ENCODE results near the gene ABR.
A peak's percentile ranks its signal among the peaks of the same experiment; 100 is the strongest.
"Not testable (repeated sequence)": the region's sequence is repeated elsewhere in the genome, so short reads cannot be mapped to it uniquely, and the experiment has no call there.

Gene ABR

GRCh38 chr17:1126250-1126797, 53.5 kb downstream of the ABR start:
- ATAC-seq (replicated peaks; ENCODE audit: extremely low read depth, poor library complexity, severe bottlenecking) = no peak

GRCh38 chr17:1125788-1126145, 54.0 kb downstream of the ABR start:
- Mint-ChIP-seq H3K4me1 (peaks cover 21% of the 10 kb centered on the region), H3K36me3 (ENCODE audit: insufficient read depth) (peaks cover 4% of the 10 kb centered on the region), H3K27me3 (no peaks in the 10 kb centered on the region), H3K4me3 (no peak overlapping the region), H3K9me3 (no peaks in the 10 kb centered on the region), H3K27ac (ENCODE audit: low read depth) (no peak overlapping the region)
- DNase-seq (ENCODE audit: low spot score in 2 of 2) (no peak), ATAC-seq (replicated peaks; ENCODE audit: extremely low read depth, poor library complexity, severe bottlenecking) (no peak)

More at GRCh38 chr17:1126250-1126797, 53.5 kb downstream of the ABR start:
- peaks cover 2% of the 10 kb centered on the region for H3K36me3 Mint-ChIP-seq (ENCODE audit: insufficient read depth)
- peaks cover 16% of the 10 kb centered on the region for H3K4me1 Mint-ChIP-seq
- H3K9me3 Mint-ChIP-seq = no peaks in the 10 kb centered on the region
- H3K27ac Mint-ChIP-seq (ENCODE audit: low read depth) = no peak overlapping the region
- no peak overlapping the region for H3K4me3 Mint-ChIP-seq
- no peak for DNase-seq (ENCODE audit: low spot score in 2 of 2)
- H3K27me3 Mint-ChIP-seq = no peaks in the 10 kb centered on the region

- H3K4me1 Mint-ChIP-seq = peaks cover 26% of the 10 kb centered on the region
- no peaks in the 10 kb centered on the region for H3K27me3 Mint-ChIP-seq
- no peak overlapping the region for H3K4me3 Mint-ChIP-seq
- no peak overlapping the region for H3K27ac Mint-ChIP-seq (ENCODE audit: low read depth)
- H3K9me3 Mint-ChIP-seq = no peaks in the 10 kb centered on the region
- ATAC-seq (replicated peaks; ENCODE audit: extremely low read depth, poor library complexity, severe bottlenecking) = no peak
- H3K36me3 Mint-ChIP-seq (ENCODE audit: insufficient read depth) = peaks cover 4% of the 10 kb centered on the region
- DNase-seq (ENCODE audit: low spot score in 2 of 2) = no peak
These were observed 54.6 kb downstream of the ABR start for GRCh38 chr17:1124896-1125787.

GRCh38 chr17:1123921-1124715, 55.7 kb downstream of the ABR start:
- Mint-ChIP-seq H3K4me1 (peaks cover 31% of the 10 kb centered on the region), H3K4me3 (no peak overlapping the region), H3K36me3 (ENCODE audit: insufficient read depth) (peaks cover 2% of the 10 kb centered on the region), H3K9me3 (no peaks in the 10 kb centered on the region), H3K27me3 (no peaks in the 10 kb centered on the region), H3K27ac (ENCODE audit: low read depth) (no peak overlapping the region)
- ATAC-seq (replicated peaks; ENCODE audit: extremely low read depth, poor library complexity, severe bottlenecking) = no peak
- no peak for DNase-seq (ENCODE audit: low spot score in 2 of 2)

- Mint-ChIP-seq H3K4me1 (peaks cover 31% of the 10 kb centered on the region), H3K9me3 (no peaks in the 10 kb centered on the region), H3K36me3 (ENCODE audit: insufficient read depth) (peaks cover 2% of the 10 kb centered on the region), H3K27me3 (no peaks in the 10 kb centered on the region), H3K4me3 (no peak overlapping the region), H3K27ac (ENCODE audit: low read depth) (no peak overlapping the region)
- DNase-seq (ENCODE audit: low spot score in 2 of 2) (no peak), ATAC-seq (replicated peaks; ENCODE audit: extremely low read depth, poor library complexity, severe bottlenecking) (no peak)
These were observed 56.4 kb downstream of the ABR start for GRCh38 chr17:1123393-1123831.

GRCh38 chr17:1122533-1123392, 57.0 kb downstream of the ABR start:
- peaks cover 31% of the 10 kb centered on the region for H3K4me1 Mint-ChIP-seq
- no peaks in the 10 kb centered on the region for H3K9me3 Mint-ChIP-seq
- peaks cover 2% of the 10 kb centered on the region for H3K36me3 Mint-ChIP-seq (ENCODE audit: insufficient read depth)
- H3K27ac Mint-ChIP-seq (ENCODE audit: low read depth) = no peak overlapping the region
- no peak overlapping the region for H3K4me3 Mint-ChIP-seq
- DNase-seq (ENCODE audit: low spot score in 2 of 2) (peak; percentile 70 to 79), ATAC-seq (replicated peaks; ENCODE audit: extremely low read depth, poor library complexity, severe bottlenecking) (no peak)
- no peaks in the 10 kb centered on the region for H3K27me3 Mint-ChIP-seq

GRCh38 chr17:1121442-1121817, 58.4 kb downstream of the ABR start:
- not testable (repeated sequence) for H3K36me3 Mint-ChIP-seq (ENCODE audit: insufficient read depth); H3K4me3 Mint-ChIP-seq; H3K9me3 Mint-ChIP-seq; H3K27me3 Mint-ChIP-seq; ATAC-seq (replicated peaks; ENCODE audit: extremely low read depth, poor library complexity, severe bottlenecking); H3K27ac Mint-ChIP-seq (ENCODE audit: low read depth); DNase-seq (ENCODE audit: low spot score in 2 of 2)
- peaks cover 31% of the 10 kb centered on the region for H3K4me1 Mint-ChIP-seq

GRCh38 chr17:1120596-1121441, 59.0 kb downstream of the ABR start:
- no peaks in the 10 kb centered on the region for H3K9me3 Mint-ChIP-seq
- no peaks in the 10 kb centered on the region for H3K27me3 Mint-ChIP-seq
- H3K4me1 Mint-ChIP-seq = peaks cover 31% of the 10 kb centered on the region
- ATAC-seq (replicated peaks; ENCODE audit: extremely low read depth, poor library complexity, severe bottlenecking) (peak; percentile 88), DNase-seq (ENCODE audit: low spot score in 2 of 2) (peak in 1 of 2 donors; percentile 45)
- H3K36me3 Mint-ChIP-seq (ENCODE audit: insufficient read depth) = peaks cover 2% of the 10 kb centered on the region
- H3K27ac Mint-ChIP-seq (ENCODE audit: low read depth) = peak overlapping the region; percentile 49
- H3K4me3 Mint-ChIP-seq = peak overlapping the region; percentile 35

- peak in 1 of 2 donors; percentile 39 for DNase-seq (ENCODE audit: low spot score in 2 of 2)
- H3K4me1 Mint-ChIP-seq = peaks cover 37% of the 10 kb centered on the region
- H3K27ac Mint-ChIP-seq (ENCODE audit: low read depth) = peak overlapping the region; percentile 49
- ATAC-seq (replicated peaks; ENCODE audit: extremely low read depth, poor library complexity, severe bottlenecking) = peak; percentile 83
- no peaks in the 10 kb centered on the region for H3K9me3 Mint-ChIP-seq
- H3K27me3 Mint-ChIP-seq = no peaks in the 10 kb centered on the region
- peaks cover 2% of the 10 kb centered on the region for H3K36me3 Mint-ChIP-seq (ENCODE audit: insufficient read depth)
- peak overlapping the region; percentile 35 for H3K4me3 Mint-ChIP-seq
These were observed 59.9 kb downstream of the ABR start for GRCh38 chr17:1119924-1120323.

- ATAC-seq (replicated peaks; ENCODE audit: extremely low read depth, poor library complexity, severe bottlenecking) = no peak
- H3K4me1 Mint-ChIP-seq = peaks cover 31% of the 10 kb centered on the region
- peak overlapping the region; percentile 85 for H3K27ac Mint-ChIP-seq (ENCODE audit: low read depth)
- peaks cover 4% of the 10 kb centered on the region for H3K36me3 Mint-ChIP-seq (ENCODE audit: insufficient read depth)
- H3K4me3 Mint-ChIP-seq = no peak overlapping the region
- no peaks in the 10 kb centered on the region for H3K27me3 Mint-ChIP-seq
- no peak for DNase-seq (ENCODE audit: low spot score in 2 of 2)
- H3K9me3 Mint-ChIP-seq = no peaks in the 10 kb centered on the region
These were observed 63.2 kb downstream of the ABR start for GRCh38 chr17:1116602-1117001.

- H3K9me3 Mint-ChIP-seq = no peaks in the 10 kb centered on the region
- H3K27ac Mint-ChIP-seq (ENCODE audit: low read depth) = no peak overlapping the region
- H3K4me1 Mint-ChIP-seq = peaks cover 36% of the 10 kb centered on the region
- no peaks in the 10 kb centered on the region for H3K27me3 Mint-ChIP-seq
- DNase-seq (ENCODE audit: low spot score in 2 of 2) = no peak
- ATAC-seq (replicated peaks; ENCODE audit: extremely low read depth, poor library complexity, severe bottlenecking) = no peak
- H3K36me3 Mint-ChIP-seq (ENCODE audit: insufficient read depth) = peaks cover 14% of the 10 kb centered on the region
- H3K4me3 Mint-ChIP-seq = no peak overlapping the region
These were observed 66.9 kb downstream of the ABR start for GRCh38 chr17:1112875-1113274.
